Spleen (tissue), 11 donors: ENCODE measurements around the gene INTS3. TPM values are rescaled to one million over a fixed set of nuclear protein-coding genes. Genes with fewer than 3 reads are reported as not detected.

ENCODE experiments used
- DNase-seq: peaks from one replicate; pipeline ENCODE4 v3.0.0-alpha.2; 2020
- H3K27ac ChIP-seq, 8 donors: fragments of 200-600 bp; sonication (generic) in 7 of 8; 1 replicate in 4 of 8; 2 replicates in 4 of 8; pipeline versions ENCODE4 v1.5.0 to v1.8.0; 2016 to 2021; ENCODE audit warnings: inconsistent platforms in 4 of 8, mild to moderate bottlenecking in 4 of 8, moderate library complexity in 1 of 8
- H3K27me3 ChIP-seq, 7 donors: fragments of 200-600 bp; sonication (generic) in 6 of 7; replicated peaks in 1 of 7; 1 replicate in 4 of 7; 2 replicates in 3 of 7; pipeline versions ENCODE4 v1.5.0 to v1.8.0; 2016 to 2021; ENCODE audit warnings: inconsistent platforms in 3 of 7, mild to moderate bottlenecking in 1 of 7
- H3K36me3 ChIP-seq, 6 donors: fragments of 200-600 bp; sonication (generic) in 5 of 6; 1 replicate in 4 of 6; 2 replicates in 2 of 6; pipeline versions ENCODE4 v1.5.0 to v1.8.0; 2016 to 2021; ENCODE audit warnings: inconsistent platforms in 2 of 6
- H3K4me1 ChIP-seq, 6 donors: fragments of 200-600 bp; sonication (generic) in 5 of 6; 1 replicate in 3 of 6; 2 replicates in 3 of 6; pipeline versions ENCODE4 v1.5.0 to v1.8.0; 2016 to 2021; ENCODE audit warnings: inconsistent platforms in 3 of 6
- H3K4me3 ChIP-seq, 8 donors: fragments of 200-600 bp; sonication (generic) in 7 of 8; 1 replicate in 4 of 8; 2 replicates in 4 of 8; pipeline versions ENCODE4 v1.5.0 to v1.8.0; 2016 to 2021; ENCODE audit warnings: inconsistent platforms in 4 of 8, mild to moderate bottlenecking in 4 of 8, moderate library complexity in 2 of 8
- H3K9me3 ChIP-seq, 8 donors: fragments of 200-600 bp; sonication (generic) in 7 of 8; 1 replicate in 4 of 8; 2 replicates in 4 of 8; pipeline versions ENCODE4 v1.5.0 to v1.8.0; 2016 to 2021; ENCODE audit warnings: inconsistent platforms in 4 of 8
- CTCF ChIP-seq, 11 experiments: fragments of 200-600 bp in 7 of 11; fragments of 450-650 bp in 4 of 11; sonication (generic) in 4 of 11; IDR thresholded peaks in 8 of 11; conservative IDR thresholded peaks in 3 of 11; 1 replicate in 7 of 11; 2 replicates in 4 of 11; pipeline versions ENCODE4 v1.4.0 to v1.8.0; 2016 to 2021; ENCODE audit warnings: antibody characterized with exemption in 11 of 11, inconsistent platforms in 4 of 11, mild to moderate bottlenecking in 1 of 11
- POLR2A ChIP-seq, 3 donors: fragments of 450-650 bp; IDR thresholded peaks; one replicate each; pipeline ENCODE4 v1.5.1; 2017; ENCODE audit warnings: antibody characterized with exemption in 3 of 3, mild to moderate bottlenecking in 1 of 3
- POLR2AphosphoS5 ChIP-seq, 3 donors: sonication (generic); formaldehyde crosslinking; IDR thresholded peaks; one replicate each; pipeline ENCODE4 v1.5.1; 2017; ENCODE audit warnings: antibody characterized with exemption in 3 of 3
- WGBS, 5 donors: extraction: QIAGEN DNeasy Blood & Tissue Kit in 3 of 5; methylation state at CpG; one replicate each; pipeline versions ENCODE4 v1.1.5 to v1.1.7; 2013 to 2018; 5-methylcytosine and 5-hydroxymethylcytosine counted together
- intact Hi-C: fragments of 100-400 bp; cut with DNase I; formaldehyde crosslinking; loops from one replicate; pipeline ENCODE4 v1.15.0; 2023; ENCODE audit warnings: low total_unique reads
- polyA plus RNA-seq, 3 donors: library from polyadenylated mRNA; stranded (reverse); fragments of 200-250 nt; gene quantifications; one replicate each; pipeline ENCODE4 v1.2.1, GENCODE V29; 2013
- total RNA-seq, 7 donors: library from RNA; depleted of rRNA in 3 of 7; stranded (reverse); fragments of >200 nt in 3 of 7; fragmentation: NEBNext Ultra II Directional in 4 of 7; extraction: Animal tissue kit (Norgen Biotek cat#: 25700) in 4 of 7; gene quantifications; one replicate each; pipeline versions ENCODE4 v1.1.0 to v1.2.1, GENCODE V29; 2016 to 2021
- donor health status: healthy with polysubstance abuse.
- donor health status: DM: no; HTN: no; CAD: no; lungs with moderate emphysema.
- donor health status: DM: no; HTN: no; CAD: no.
- donor health status: Bipolar disorder and iron deficiency.
- donor health status: healthy.
- donor health status: DM: no; HTN: no; CAD: no.
- donor health status: DM: yes; HTN: yes; CAD: no.

The INTS3 gene
- total and polyA plus RNA-seq, 10 donors = 24.7 to 66.2 (median 47.9) TPM

GRCh38 chr1:153679337-153680119 lies 48.3 kb upstream of the INTS3 start:
- H3K36me3 ChIP-seq = no peaks in the 10 kb centered on the region
- peak overlapping the region in 1 of 8 donors; percentile 11 for H3K27ac ChIP-seq
- peaks cover 24 to 31% (median 26%) of the 10 kb centered on the region in 6 donors for H3K4me1 ChIP-seq
- intact Hi-C loops = loop anchor here (5.0 kb wide), 1 partner anchor 68 kb away; no protein-coding TSS in a partner anchor
- TF ChIP-seq CTCF (IDR thresholded peaks at IDR 0.05 in 8 of 11, conservative IDR thresholded peaks at IDR 0.05 in 3 of 11) = peak in 2 of 11 experiments; percentile 26 to 45
- no peak for TF ChIP-seq POLR2A (IDR thresholded peaks at IDR 0.05)
- WGBS, 5 donors = 2 to 5% (median 3%) methylated on average over 32 to 73 of the region's 73 CpGs
- peaks cover 7 to 52% (median 21%) of the 10 kb centered on the region in 7 donors for H3K27me3 ChIP-seq
- peak; percentile 75 for DNase-seq
- no peaks in the 10 kb centered on the region for H3K9me3 ChIP-seq
- H3K4me3 ChIP-seq = peak overlapping the region; percentile 39 to 74 (median 50)

DNA sequence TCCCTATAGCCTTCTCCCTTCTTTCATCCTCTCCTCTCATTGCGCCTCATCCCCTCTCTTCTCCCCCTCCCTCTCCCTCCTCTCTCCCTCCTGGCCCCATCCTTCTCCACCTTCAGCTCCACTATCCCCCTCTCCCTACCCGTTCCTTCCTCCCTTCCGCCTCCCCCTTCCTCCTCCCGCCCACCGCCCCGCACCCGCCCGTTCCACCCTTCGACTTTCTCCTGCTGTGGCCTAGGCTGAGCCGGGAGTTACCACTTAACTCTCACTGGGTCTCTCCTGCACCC lies 47.8 kb upstream of the INTS3 start:
- no peak overlapping the region for H3K27ac ChIP-seq
- WGBS, 5 donors = 26 to 42% (median 29%) methylated on average over 10 of the region's 10 CpGs
- no peaks in the 10 kb centered on the region for H3K36me3 ChIP-seq

GRCh38 chr1:153682730-153683129 lies 45.1 kb upstream of the INTS3 start:
- Histone ChIP-seq H3K9me3 (no peaks in the 10 kb centered on the region), H3K4me3 (no peak overlapping the region), H3K36me3 (no peaks in the 10 kb centered on the region), H3K27ac (no peak overlapping the region), H3K4me1 (peaks cover 20 to 27% (median 22%) of the 10 kb centered on the region in 6 donors), H3K27me3 (peaks cover 7 to 41% (median 21%) of the 10 kb centered on the region in 7 donors)
- intact Hi-C loops = no loop called here
- TF ChIP-seq CTCF (IDR thresholded peaks at IDR 0.05 in 8 of 11, conservative IDR thresholded peaks at IDR 0.05 in 3 of 11) (no peak), POLR2AphosphoS5 (IDR thresholded peaks at IDR 0.05) (no peak), POLR2A (IDR thresholded peaks at IDR 0.05) (no peak)
- 85 to 94% (median 91%) methylated on average over 7 of the region's 7 CpGs for WGBS, 5 donors
- peak; percentile 43 for DNase-seq

More for the DNA sequence above, 47.8 kb upstream of the INTS3 start:
- intact Hi-C loops = no loop called here
- Histone ChIP-seq H3K9me3 (no peaks in the 10 kb centered on the region), H3K27me3 (peaks cover 7 to 52% (median 21%) of the 10 kb centered on the region in 7 donors), H3K4me3 (peak overlapping the region in 3 of 8 donors; percentile 50 to 74 (median 52)), H3K4me1 (peaks cover 24 to 31% (median 26%) of the 10 kb centered on the region in 6 donors)
- no peak for TF ChIP-seq CTCF (IDR thresholded peaks at IDR 0.05 in 8 of 11, conservative IDR thresholded peaks at IDR 0.05 in 3 of 11)
- no peak for TF ChIP-seq POLR2A (IDR thresholded peaks at IDR 0.05)
- TF ChIP-seq POLR2AphosphoS5 (IDR thresholded peaks at IDR 0.05) = no peak
- peak; percentile 16 for DNase-seq

DNA sequence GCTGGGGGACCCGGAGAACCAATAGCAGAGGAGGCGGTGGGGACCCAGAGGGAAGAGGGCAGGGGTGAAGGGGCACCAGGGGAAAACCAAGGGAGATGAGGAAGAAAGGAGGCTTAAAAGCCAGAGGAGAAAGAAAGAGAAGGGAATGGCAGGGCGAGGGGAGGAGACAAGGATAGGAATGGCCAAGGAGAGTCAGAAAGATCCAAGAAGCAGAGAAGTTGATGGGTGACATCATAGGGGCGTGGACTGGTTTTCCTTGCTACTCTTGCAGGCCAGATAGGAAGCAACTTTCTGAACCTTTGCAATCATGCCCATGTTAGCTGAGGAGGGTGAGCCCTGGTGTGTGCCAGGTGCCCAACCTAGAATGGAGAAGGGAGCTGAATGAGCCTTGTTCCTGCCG lies 44.0 kb upstream of the INTS3 start:
- no peak for TF ChIP-seq POLR2AphosphoS5 (IDR thresholded peaks at IDR 0.05)
- peak; percentile 38 for DNase-seq
- Histone ChIP-seq H3K9me3 (no peaks in the 10 kb centered on the region), H3K4me1 (peaks cover 9 to 16% (median 11%) of the 10 kb centered on the region in 6 donors), H3K27ac (no peak overlapping the region), H3K36me3 (no peaks in the 10 kb centered on the region), H3K4me3 (no peak overlapping the region), H3K27me3 (peaks cover 3 to 30% (median 10%) of the 10 kb centered on the region in 7 donors)
- WGBS, 5 donors = 81 to 94% (median 87%) methylated on average over 5 of the region's 5 CpGs
- intact Hi-C loops = no loop called here
